ENCODE data around the gene GPR75.
"Not testable (repeated sequence)": the region's sequence is repeated elsewhere in the genome, so short reads cannot be mapped to it uniquely, and the experiment has no call there.

Gene GPR75

DNA sequence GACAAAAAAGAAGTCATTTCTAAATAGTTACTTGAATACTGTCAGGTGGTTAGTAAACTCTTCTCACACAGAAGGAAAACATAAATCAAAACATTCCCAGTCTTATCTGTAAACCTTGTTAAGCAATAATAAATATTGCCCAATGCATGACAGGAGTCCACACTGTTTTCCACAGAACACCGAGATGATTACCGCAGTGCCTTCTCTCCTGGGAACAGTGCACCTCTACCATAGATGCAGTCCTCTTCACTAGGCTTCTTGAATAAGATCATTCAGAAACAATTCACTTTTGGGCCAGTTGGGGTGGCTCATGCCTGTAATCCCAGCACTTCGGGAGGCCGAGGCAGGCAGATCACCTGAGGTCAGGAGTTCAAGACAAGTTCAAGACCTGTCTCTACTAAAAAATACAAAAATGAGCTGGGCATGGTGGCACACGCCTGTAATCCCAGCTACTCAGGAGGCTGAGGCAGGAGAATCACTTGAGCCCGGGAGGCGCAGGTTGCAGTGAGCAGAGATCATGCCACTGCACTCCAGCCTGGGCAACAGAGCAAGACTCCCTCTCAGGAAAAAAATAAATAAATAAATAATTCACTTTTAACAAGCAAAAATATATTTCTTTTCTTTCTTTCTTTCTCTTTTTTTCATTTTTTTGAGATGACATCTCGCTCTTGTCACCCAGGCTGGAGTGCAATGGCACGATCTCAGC is 8.6 kb downstream of the GPR75 start:
- DNase-seq, result not testable (repeated sequence)

DNA sequence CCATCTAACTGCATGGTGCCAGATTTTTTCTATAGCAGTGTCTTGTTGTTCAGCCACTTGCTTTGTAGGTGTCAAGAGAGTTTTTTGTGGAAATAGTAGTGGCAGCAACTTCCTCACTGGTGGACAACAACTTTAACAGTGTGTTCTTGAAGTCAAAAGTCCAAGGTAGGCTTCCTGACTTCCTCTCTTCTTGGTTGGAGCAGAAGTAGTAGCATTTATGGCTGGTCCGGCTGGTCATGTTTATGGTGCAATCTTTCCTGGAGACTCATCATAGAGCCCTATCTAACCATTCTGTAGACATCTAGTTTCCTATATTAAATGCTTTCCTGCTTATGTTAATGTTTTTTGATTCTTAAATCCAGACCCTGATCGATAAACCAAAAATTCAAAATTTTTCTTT is 11.7 kb downstream of the GPR75 start:
- DNase-seq, result no peak

DNA sequence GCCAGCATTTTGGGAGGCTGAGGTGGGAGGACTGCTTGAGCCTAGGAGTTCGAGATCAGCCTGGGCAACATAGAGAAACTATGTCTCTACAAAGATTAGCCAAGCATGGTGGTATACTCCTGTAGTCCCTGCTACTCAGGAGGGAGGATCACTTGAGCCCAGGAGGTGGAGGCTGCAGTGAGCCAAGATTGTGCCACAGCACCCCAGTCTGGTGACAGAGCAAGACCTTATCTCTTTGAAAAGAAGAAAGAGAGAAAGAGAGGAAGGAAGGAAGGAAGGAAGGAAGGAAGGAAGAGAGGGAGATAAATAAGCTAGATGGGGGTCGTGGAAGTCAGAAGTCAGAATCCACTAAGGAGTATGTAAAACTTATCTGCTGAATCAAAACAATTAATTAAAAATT is 16.2 kb downstream of the GPR75 start:
- DNase-seq, result no peak

DNA sequence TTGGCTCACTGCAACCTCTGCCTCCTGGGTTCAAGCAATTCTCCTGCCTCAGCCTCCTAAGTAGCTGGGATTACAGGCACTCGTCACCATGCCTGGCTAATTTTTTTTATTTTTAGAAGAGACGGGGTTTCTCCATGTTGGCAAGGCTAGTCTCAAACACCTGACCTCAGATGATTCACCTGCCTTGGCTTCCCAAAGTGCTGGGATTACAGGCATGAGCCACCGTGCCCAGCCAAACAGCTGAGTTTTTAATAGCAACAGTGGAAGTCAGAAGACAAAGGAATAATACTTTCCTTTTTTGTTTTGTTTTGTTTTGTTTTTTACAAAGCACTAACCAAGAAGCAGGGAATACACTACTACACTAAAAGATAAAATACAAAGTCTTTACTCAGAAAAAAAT is 16.9 kb downstream of the GPR75 start:
- DNase-seq, result no peak

DNA sequence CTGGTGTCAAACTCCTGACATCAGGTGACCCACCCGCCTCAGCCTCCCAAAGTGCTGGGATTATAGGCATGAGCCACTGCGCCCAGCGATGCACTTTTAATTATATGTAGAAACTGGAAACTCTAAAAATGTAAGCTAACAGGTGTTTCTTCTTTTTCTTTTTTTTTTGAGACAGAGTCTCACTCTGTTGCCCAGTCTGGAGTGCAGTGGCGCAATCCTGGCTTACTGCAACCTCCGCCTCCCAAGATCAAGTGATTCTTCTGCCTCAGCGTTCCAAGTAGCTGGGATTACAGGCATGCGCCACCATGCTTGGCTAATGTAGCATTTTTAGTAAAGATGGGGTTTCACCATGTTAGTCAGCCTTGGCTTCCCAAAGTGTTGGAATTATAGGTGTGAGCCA is 18.1 kb downstream of the GPR75 start:
- DNase-seq, result not testable (repeated sequence)

DNA sequence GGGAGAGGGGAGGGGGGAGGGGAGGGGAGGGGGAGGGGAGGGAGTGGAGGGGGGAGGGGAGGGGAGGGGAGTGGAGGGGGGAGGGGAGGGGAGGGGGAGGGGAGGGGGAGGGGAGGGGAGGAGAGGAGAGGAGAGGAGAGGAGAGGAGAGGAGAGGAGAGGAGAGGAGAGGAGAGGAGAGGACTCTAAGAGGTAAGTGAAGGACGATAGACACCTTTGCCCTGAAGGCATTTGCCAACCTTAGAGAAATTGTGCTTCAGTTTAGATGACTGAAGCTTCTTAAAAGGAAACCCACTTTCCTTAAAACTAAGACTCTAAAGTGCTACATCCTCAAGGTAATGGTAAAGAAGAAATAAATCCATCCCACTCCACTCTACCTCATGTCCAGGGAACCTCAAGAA is 19.2 kb downstream of the GPR75 start:
- DNase-seq, result no peak

DNA sequence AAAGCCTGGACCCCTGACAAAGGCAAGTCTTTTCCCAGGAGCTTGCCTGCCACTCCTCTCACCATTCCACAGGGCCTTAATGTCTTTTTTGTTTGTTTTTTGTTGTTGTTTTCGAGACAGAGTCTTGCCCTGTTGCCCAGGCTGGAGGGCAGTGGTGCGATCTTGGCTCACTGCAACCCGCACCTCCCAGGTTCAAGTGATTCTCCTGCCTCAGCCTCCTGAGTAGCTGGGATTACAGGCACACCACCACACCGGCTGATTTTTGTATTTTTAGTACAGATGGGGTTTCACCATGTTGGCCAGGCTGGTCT is 29.8 kb downstream of the GPR75 start:
- DNase-seq, result not testable (repeated sequence)

DNA sequence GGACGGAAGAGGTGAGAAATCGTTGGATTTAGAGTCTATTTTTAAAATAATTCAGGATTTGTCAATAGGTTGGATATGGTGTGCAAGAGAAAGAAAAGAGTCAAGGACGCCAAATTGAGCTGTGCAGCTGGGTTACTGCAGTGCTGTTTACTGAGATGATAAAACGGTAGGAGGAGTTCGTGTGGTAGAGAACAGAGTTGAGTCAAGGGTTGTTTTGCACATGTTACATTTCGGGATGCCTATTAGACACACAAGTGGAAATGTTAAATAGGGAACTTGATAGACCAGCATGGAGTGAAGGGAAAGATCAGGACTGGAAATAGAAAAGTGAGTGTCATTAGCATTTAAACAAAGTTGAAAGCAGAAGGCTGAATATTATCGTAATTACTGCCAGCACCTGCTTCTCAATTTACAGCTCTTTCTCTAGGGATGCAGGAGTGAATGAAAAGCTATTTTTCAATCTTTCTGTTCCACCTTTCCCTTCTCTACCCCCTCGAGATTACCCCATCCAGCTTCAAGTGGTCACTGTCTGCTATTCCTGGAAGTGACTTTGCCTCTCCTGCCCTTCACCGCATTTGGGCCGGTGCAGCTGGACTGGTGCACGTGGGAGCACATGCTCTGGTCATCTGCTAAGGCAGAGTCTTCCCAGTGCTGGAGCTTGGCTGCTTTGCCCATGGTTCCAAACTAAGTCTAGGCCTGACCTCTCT is 30.3 kb downstream of the GPR75 start:
- no peak for DNase-seq

DNA sequence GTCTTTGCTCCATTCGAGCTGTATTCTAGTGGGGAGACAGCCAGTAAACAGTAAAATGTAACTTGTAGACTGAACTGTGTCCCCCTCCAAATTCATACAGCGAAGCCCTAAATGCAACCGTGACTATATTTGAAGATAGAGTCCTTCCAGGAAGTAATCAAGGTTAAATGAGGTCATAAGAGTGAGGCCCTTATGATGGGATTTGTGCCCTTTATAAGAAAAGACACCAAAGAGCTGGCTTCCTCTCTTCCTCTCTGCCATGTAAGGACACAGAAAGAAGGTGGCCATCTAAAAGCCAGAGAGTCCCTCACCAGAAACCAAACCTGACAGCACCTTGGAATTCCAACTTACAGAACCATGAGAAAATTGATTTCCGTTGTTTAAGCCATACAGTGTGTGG is 31.4 kb downstream of the GPR75 start:
- no peak for DNase-seq

DNA sequence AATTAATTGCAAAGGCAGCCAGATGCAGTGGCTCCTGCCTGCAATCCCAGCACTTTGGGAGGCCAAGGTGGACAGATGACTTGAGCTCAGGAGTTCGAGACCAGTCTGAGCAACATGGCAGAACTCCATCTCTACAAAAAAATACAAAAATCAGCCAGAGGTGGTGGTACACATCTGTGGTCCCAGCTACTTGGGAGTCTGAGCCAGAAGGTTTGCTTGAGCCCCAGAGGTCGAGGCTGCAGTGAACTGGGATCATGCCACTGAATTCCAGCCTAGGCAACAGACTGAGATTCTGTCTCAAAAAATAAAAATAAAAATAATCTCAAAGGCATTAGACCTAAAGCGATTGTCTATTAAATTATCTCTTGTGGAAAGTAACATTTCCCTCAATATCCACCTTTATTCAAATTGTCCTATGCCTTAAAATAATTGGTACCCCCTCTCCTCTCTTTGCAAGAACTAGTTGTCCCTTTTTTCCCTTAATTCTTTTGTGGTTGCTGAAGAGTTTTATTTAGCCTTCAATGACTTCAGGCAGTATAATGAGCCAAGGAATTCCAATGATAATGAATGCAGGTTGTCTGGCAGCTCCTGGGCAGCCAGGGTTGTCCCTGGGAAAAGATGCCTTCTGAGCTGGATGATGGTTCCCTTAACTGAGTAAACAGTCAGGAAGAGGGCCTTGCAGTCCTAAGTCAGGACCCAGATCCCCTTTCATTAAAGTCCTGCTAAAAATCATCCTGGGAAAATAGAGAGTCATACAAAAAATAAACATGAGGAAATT is 32.2 kb downstream of the GPR75 start:
- DNase-seq, result no peak

DNA sequence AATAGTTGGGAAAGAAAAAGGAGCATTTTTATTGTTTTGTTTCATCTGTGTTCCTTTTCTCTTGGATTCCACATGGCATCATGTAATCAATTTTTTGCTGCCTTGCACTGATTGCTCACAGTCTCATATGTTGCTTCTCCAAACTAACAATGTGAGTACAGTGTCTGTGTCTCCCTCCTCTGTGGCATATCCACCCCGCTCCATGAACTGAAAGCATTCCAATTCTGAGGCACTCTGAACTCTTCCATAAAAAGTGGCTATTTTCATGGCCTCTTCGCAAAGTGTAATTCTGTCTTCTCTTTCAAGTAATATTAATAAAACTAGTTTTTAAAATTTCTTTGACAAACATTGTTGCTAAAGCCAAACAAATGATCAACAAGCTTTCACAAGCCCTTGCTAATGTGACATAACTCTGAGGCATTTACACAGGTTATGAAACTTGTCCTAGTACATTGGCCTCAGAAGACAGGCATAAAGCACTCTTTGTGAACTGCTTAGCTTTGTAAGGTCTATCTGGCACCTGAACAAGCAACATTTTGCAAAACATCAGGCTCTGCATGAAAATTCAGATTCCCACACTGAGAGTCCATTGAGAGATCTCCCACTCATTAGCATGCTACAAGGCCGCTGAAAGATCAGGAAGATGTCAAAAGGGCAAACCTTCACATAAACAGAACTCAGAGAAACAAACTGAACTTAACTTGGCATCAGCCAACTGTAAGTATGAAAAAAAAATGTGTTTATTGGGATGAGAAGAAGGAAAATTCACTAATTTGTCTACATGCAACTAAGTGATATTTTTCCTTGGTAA is 33.0 kb downstream of the GPR75 start:
- DNase-seq, result no peak

DNA sequence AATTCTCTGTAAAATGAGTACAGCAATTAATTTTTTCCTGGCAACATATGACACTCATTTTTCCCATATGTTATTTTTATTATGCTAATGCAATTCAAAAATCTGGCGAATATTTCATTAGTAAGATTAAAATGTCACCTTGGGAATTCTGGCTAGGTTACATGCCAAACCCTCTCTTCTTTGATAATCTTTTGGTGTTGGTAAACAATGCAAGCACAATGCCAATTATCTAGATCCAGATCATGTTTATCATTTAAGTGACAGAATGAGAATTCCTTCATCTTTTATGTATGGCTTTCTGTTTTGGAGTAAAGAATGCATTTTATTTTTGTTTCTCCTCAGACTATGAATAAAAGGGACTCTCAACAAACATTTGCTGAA is 33.7 kb downstream of the GPR75 start:
- no peak for DNase-seq

DNA sequence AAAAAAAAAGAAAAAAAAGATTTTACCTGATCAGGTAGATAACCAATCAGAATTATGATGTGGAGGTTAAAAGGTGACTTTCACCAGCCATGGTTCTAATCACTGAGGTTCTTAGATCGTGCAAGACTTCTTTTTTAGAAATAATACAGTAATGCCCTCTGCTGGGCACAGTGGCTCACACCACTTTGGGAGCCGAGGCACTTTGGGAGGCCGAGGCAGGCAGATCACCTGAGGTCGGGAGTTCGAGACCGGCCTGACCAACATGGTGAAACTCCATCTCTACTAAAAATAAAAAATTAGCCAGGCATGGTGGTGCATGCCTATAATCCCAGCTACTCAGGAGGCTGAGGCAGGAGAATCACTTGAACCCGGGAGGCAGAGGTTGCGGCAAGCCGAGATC is 36.1 kb downstream of the GPR75 start:
- DNase-seq, result not testable (repeated sequence)

DNA sequence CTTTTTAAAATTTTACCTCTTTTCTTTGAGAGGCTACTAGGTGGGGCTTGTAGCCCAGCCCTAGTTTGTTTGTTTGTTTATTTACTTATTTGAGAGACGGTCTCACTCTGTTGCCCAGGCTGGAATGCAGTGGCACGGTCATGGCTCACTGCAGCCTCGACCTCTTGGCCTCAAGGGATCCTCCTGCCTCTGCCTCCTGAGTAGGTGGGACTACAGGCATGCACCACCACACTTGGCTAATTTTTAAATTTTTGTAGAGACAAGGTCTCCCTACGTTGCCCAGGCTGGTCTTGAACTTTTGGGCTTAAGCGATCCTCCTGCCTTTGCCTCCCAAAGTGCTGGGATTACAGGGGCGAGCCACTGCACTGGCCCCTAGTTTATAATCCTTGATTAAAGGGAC is 38.0 kb downstream of the GPR75 start:
- no peak for DNase-seq

DNA sequence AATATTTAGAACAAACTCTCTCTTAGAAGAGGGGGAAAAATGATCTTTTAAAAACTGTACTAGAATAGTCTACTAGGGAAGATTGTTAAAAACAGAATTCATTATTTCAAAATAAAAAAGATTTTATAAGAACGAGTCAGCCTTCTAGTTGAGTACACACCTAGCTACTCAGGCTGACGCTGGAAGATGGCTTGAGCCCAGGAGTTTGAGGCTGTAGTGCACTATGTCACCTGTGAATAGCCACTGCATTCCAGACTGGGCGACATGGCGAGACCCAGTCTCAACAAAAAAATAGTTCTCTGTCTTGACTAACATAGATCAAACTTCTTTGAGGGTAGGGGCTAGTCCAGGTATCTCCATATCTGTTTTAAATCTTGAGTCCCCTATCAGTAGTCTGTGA is 39.1 kb downstream of the GPR75 start:
- no peak for DNase-seq

DNA sequence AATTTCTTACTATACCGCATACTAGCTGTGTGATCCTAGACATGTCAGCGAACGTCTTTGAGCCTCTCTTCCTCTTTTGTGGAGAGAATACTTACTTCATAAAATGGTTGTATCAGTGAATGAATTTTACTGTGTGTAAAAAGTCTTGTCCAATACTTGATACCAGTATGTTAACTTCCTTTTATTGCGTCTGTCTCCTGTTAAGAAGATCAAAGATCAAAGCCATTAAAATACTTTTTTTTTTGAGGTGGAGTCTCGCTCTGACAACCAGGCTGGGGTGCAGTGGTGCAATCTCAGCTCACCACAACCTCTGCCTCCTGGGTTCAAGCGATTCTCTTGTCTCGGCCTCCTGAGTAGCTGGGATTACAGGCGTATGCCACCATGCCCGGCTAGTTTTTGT is 39.7 kb downstream of the GPR75 start:
- DNase-seq, result no peak

DNA sequence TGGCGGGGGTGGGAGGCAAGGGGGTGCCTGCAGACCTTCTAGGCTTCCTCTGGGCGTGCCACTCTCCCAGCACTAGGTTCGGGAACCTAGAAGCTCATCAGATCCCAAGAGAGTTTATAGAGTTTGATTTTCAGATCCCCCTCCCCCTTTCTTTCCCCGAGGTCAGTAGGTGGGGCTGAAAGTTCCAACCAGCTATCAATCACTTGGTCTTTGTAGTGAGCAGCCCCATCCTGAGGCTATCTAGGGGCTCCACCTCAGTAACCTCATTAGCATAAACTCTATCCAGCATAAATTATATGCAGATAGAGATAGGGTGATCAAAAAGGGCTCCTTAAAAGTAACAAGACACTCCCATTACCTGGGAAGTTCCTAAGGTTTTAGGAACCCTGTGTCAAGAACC is 40.1 kb downstream of the GPR75 start:
- no peak for DNase-seq

DNA sequence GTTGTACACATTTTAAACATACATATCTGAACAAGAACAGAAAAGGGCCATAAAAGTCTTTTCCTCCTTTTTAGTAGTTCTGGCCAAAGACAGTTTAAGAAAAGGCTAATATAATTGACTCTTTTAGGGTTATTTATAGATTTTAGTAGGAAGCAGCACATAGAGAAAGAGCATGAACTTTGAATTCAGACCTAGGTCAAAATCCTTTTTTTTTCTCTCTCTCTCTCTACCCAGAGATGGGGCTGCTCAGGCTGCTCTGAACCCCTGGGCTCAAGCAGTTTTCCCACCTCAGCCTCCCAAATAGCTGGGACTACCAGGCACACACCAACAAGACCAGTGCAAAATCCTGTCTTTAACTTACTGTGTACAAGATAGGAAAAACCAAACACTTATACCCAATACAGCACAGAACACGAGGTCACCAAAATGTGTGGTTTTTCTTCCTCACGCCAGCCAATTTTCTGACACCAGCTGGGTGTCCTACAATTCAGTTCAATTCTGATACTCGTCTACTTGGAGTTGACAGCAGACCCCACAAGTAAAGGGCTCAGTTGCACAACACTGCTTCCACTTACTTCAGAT is 40.8 kb downstream of the GPR75 start:
- no peak for DNase-seq

DNA sequence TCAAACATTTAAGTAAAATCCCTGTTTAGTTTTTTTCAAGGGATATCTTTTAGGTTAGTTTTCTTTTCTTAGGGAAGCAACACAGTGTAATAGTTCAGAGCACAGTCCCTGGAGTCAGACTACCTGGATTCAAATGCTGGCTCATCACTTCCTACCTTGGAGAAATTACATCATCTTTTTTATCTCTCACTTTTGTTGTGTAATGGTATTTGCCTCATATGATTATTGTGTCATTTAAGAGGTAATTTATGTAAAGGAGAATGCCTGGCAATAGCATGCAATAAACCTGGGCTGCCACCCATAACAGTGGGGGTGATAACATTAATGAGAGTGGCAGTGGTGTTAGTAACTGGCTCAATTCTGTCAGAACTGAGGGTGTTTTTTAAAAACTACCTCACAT is 46.6 kb downstream of the GPR75 start:
- DNase-seq, result no peak

DNA sequence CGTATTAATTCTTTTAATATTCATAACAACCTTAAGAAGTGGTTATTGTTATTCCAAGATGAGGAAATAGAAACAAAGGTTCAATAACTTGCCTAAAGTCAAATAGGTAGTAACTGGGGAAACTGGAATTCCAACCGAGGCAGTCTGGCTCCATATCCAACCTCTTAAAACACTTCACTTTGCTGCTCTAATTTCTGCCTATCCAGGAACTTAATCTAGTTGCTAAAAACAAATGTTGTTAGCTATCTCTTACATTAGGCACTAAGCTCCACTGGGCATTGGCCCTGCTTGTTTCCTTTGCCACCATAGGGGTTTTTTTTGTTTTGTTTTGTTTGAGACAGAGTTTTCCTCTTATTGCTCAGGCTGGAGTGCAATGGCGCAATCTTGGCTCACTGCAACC is 48.2 kb downstream of the GPR75 start:
- DNase-seq, result no peak
